T1000 (cell line): Measurements from ENCODE around the gene SH3PXD2B.

Experiments used
- DNase-seq: peaks from one replicate; lab custom pipeline; 2025; ENCODE audit warnings: mixed read lengths; lab: John Stamatoyannopoulos, UW

Gene SH3PXD2B

GRCh38 chr5:172453206-172453985, 929 bp downstream of the SH3PXD2B start:
- DNase-seq, result no peak

- no peak for DNase-seq
Measured at GRCh38 chr5:172452398-172453205, 1.7 kb downstream of the SH3PXD2B start.

GRCh38 chr5:172451771-172452197, 2.5 kb downstream of the SH3PXD2B start:
- DNase-seq, result peak; percentile 50

- no peak for DNase-seq
Measured at GRCh38 chr5:172450861-172451695, 3.2 kb downstream of the SH3PXD2B start.

- no peak for DNase-seq
Measured at GRCh38 chr5:172450453-172450852, 3.9 kb downstream of the SH3PXD2B start.

GRCh38 chr5:172448999-172449398, 5.3 kb downstream of the SH3PXD2B start:
- DNase-seq, result no peak

- no peak for DNase-seq
Measured at GRCh38 chr5:172447646-172448365, 6.5 kb downstream of the SH3PXD2B start.

GRCh38 chr5:172446336-172447051, 7.8 kb downstream of the SH3PXD2B start:
- DNase-seq, result no peak

GRCh38 chr5:172445866-172446265, 8.5 kb downstream of the SH3PXD2B start:
- no peak for DNase-seq

GRCh38 chr5:172444626-172445365, 9.5 kb downstream of the SH3PXD2B start:
- no peak for DNase-seq

- DNase-seq, result no peak
Measured at GRCh38 chr5:172444110-172444510, 10.2 kb downstream of the SH3PXD2B start.

GRCh38 chr5:172443441-172444109, 10.8 kb downstream of the SH3PXD2B start:
- DNase-seq, result peak; percentile 65

- DNase-seq, result no peak
Measured at GRCh38 chr5:172442592-172442991, 11.7 kb downstream of the SH3PXD2B start.

- no peak for DNase-seq
Measured at GRCh38 chr5:172441262-172441751, 13.0 kb downstream of the SH3PXD2B start.

- no peak for DNase-seq
Measured at GRCh38 chr5:172440486-172440885, 13.8 kb downstream of the SH3PXD2B start.

- DNase-seq, result no peak
Measured at GRCh38 chr5:172439785-172440477, 14.4 kb downstream of the SH3PXD2B start.

GRCh38 chr5:172438319-172438668, 16.0 kb downstream of the SH3PXD2B start:
- DNase-seq, result no peak

GRCh38 chr5:172437445-172438318, 16.6 kb downstream of the SH3PXD2B start:
- DNase-seq, result peak; percentile 33
